ENCODE data around the gene MSTO1.
"Not testable (repeated sequence)": the region's sequence is repeated elsewhere in the genome, so short reads cannot be mapped to it uniquely, and the experiment has no call there.

The MSTO1 gene

DNA sequence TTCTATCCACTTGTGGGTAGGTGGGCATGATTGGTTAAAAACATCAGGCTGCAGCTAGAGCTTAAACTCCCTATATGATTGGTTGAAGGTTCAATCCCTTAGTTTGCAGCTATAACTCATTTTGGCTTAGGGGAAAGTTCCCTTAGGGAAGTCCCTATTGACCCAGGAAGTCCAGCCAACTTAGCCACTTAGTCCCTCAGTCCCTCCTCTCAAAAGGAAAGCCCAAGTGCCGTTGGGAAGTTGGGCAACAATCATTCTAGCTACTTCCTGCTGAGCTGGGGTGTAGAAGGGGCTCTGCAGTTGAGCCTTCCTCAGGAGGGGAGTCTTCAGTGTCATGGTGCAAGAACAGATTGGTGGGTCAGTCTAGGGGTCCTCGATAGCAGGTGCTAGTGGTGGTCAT lies 12.2 kb downstream of the MSTO1 start:
- no peak for DNase-seq

DNA sequence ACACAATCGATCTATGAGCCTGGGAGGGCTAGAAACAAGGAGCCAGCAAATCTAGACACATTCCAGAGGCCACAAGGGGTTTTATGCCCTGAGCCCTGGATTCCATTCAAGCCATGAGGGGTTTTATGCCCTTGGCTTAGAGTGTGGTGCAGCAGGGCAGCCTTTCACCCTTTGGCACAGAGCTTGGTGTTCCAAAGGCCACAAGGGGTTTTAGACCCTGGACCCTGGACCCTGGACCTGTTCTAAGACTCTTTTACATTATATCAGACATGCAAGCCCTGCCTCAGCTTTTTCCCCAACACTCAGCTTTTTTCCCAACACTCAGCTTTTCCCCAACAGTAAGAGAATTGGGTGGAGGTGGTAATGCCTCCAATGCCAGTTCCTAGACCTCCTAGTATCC lies 13.3 kb downstream of the MSTO1 start:
- no peak for DNase-seq

DNA sequence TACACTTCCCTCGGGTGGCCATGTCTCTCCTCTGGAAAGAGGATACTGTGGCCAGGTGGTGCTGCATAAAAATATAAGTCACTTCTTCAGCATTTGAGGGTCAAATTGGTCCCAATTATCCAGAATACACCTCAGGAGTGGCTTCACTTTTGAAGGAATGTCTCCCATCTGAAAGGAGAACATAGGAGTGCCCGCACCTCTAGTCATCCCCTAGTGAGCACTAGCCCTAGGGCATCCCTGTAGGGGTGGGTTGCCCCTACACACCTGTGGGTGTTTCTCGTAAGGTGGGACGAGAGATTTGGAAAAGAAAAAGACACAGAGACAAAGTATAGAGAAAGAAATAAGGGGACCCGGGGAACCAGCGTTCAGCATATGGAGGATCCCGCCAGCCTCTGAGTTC lies 16.4 kb downstream of the MSTO1 start:
- DNase-seq, result not testable (repeated sequence)

- DNase-seq, result no peak
Observed at GRCh38 chr1:155636397-155637153, 26.6 kb downstream of the MSTO1 start.

- no peak for DNase-seq
Observed at GRCh38 chr1:155640367-155640766, 30.3 kb downstream of the MSTO1 start.

GRCh38 chr1:155642559-155643180 lies 32.7 kb downstream of the MSTO1 start:
- DNase-seq, result not testable (repeated sequence)

DNA sequence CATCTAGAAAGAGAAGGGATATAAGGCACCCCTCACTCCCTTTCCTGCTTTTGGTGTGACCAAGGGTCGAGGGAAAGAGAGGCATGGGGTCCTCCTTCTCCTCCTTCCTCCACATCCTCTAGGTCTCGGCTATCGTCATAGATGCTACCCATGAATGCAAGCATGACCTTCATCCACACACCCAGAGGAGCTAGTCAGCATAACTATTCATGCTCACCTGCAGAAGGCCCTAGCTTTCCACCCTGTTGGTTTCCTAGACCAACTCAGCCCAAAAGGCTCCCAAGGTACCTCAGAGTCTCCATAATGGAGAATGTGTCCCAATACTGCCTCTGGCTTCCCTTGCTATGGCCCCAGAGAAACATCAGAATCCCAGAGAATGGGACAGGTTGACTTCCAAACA lies 33.2 kb downstream of the MSTO1 start:
- no peak for DNase-seq

GRCh38 chr1:155645034-155645598 lies 35.1 kb downstream of the MSTO1 start:
- no peak for DNase-seq

- no peak for DNase-seq
Observed at GRCh38 chr1:155645648-155646047, 35.6 kb downstream of the MSTO1 start.

DNA sequence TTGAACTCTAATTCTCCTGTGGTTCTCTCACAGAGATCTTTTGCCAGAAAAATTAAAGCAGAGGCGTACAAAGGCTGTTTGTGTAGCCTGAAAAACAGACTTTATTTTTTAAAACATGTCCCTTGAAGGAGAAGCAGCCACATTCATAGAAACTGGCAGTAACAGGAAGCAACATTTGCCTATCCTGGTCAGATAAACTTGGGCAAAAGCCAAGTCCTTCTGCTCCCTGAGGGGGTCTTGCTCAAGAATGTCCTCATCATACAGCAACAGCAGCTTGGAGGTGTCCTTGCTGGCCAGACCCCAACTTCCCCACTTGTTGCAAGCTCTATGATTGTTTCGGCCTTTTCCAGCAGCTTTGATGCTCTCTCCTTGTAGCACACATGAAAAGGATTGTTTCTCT lies 36.3 kb downstream of the MSTO1 start:
- DNase-seq, result no peak

- DNase-seq, result peak; percentile 58
Observed at GRCh38 chr1:155648207-155649147, 38.5 kb downstream of the MSTO1 start.

DNA sequence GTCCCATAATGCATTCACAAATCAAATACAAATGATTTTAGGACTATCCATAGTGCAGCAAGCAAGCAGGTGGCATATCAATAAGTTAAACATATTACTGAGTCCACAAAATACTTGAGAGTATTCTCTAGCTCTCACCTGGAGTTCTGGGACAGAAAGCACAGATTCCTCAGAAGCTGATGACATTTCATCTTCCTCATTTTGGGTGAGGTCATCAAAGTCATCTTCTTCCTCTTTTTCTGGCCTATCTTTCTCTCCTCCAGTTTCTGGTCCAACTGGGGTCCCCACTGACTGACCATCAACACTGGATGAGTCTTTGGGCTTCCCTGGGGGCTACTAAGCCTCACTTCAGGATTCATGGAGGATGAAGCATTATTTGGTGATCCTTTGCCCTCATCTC lies 39.7 kb downstream of the MSTO1 start:
- DNase-seq, result no peak

- DNase-seq, result no peak
Observed at GRCh38 chr1:155650231-155650757, 40.3 kb downstream of the MSTO1 start.

- DNase-seq, result no peak
Observed at GRCh38 chr1:155651861-155652661, 42.0 kb downstream of the MSTO1 start.

DNA sequence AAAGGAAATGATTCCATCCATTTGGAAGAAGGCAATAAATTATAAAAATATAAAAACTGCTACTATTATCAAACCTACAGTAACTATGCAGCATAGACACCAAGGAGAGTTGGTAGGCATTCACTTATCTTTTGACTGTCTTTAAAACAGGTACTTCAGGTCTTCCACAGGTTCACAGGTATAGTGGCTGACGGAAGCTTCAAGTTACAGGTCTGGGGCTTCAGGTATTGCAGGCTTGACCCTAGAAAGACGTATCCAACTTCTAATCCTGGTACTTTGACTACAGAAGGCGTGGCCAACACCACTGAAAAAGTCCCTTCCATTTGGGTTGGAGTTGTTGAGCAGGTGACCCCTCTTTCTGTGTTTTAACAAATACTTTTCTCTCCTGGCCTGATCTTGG lies 42.9 kb downstream of the MSTO1 start:
- no peak for DNase-seq

DNA sequence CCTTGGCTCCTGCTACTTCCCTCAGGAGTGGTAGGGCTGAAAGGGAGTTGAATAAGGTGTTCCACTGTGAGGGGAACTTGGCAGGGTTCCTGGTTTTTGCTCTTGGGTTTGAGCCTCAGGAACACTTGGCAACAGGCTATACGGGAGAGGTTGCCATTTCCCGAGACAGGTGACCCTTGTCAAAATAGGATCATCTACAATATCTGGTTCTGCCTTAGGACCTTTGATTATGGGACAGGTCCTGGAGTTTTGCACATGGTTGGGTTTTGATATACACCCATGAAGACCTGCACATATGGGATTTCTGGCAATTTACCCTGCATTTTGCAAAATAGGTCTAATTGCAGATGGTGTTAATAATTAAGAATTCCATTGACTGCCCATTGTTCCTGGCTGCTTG lies 47.4 kb downstream of the MSTO1 start:
- no peak for DNase-seq

- DNase-seq, result not testable (repeated sequence)
Observed at GRCh38 chr1:155661239-155661638, 51.2 kb downstream of the MSTO1 start.
